ENCODE measurements around the gene CCNK. TPM values are rescaled to one million over a fixed set of nuclear protein-coding genes. Genes with fewer than 3 reads are reported as not detected.

CCNK gene
- total and polyA plus RNA-seq, 7 experiments from 2014 or later: 16.5 to 139 (median 72.4) TPM

- H3K4me3 Mint-ChIP-seq: peak overlapping the region in 2 of 10 donors; percentile 1 to 32
These were observed 43.5 kb upstream of the CCNK start for GRCh38 chr14:99437706-99438105.

GRCh38 chr14:99440278-99440677 is 40.9 kb upstream of the CCNK start:
- H3K36me3 Mint-ChIP-seq: peaks cover 15 to 81% (median 38%) of the 10 kb centered on the region in 5 donors

More at GRCh38 chr14:99437706-99438105, 43.5 kb upstream of the CCNK start:
- H3K27me3 ChIP-seq (ENCODE audit: control insufficient read depth in 2 of 2, insufficient read depth in 2 of 2, low read length in 2 of 2): no peaks in the 10 kb centered on the region
- no peaks in the 10 kb centered on the region for H3K9me3 ChIP-seq (ENCODE audit: control insufficient read depth in 2 of 3, low read length in 3 of 3)
- POLR2A ChIA-PET: interaction anchor here (1.5 kb wide), 1 partner anchor 43 kb away, joined by 4 read pairs; the partner anchor contains the start of genes CCNK and SETD3
- H3K27ac ChIP-seq (ENCODE audit: low read depth, low read length): no peak overlapping the region
- no peaks in the 10 kb centered on the region for H3K27me3 Mint-ChIP-seq
- no peak for ATAC-seq
- peak overlapping the region in 6 of 9 donors; percentile 40 to 88 (median 66) for H3K27ac Mint-ChIP-seq
- CTCF ChIA-PET: no interaction called here
- no peak for DNase-seq
- H3K4me1 Mint-ChIP-seq: peaks cover 40 to 70% (median 54%) of the 10 kb centered on the region in 7 donors
- intact Hi-C loops (cut with micrococcal nuclease): no loop called here
- H3K4me1 ChIP-seq (ENCODE audit: control insufficient read depth in 2 of 2, insufficient read depth in 2 of 2, low read length in 2 of 2): peaks cover 14 to 24% of the 10 kb centered on the region in 2 donors
- H3K9me3 Mint-ChIP-seq: peaks cover 0 to 2% (median 0%) of the 10 kb centered on the region in 11 donors
- peaks cover 14 to 72% (median 42%) of the 10 kb centered on the region in 5 donors for H3K36me3 Mint-ChIP-seq
- peaks cover 0 to 15% (median 0%) of the 10 kb centered on the region in 3 experiments for H3K36me3 ChIP-seq (ENCODE audit: control insufficient read depth in 2 of 3, insufficient read depth in 3 of 3, low read length in 3 of 3)
- H3K4me3 ChIP-seq (ENCODE audit: low read length): no peak overlapping the region

GRCh38 chr14:99441157-99441870 is 39.9 kb upstream of the CCNK start:
- Histone ChIP-seq H3K4me1 (ENCODE audit: control insufficient read depth in 2 of 2, insufficient read depth in 2 of 2, low read length in 2 of 2) (peaks cover 12 to 14% of the 10 kb centered on the region in 2 donors), H3K27ac (ENCODE audit: low read depth, low read length) (no peak overlapping the region), H3K9me3 (ENCODE audit: control insufficient read depth in 2 of 3, low read length in 3 of 3) (no peaks in the 10 kb centered on the region), H3K36me3 (ENCODE audit: control insufficient read depth in 2 of 3, insufficient read depth in 3 of 3, low read length in 3 of 3) (peaks cover 0 to 16% (median 0%) of the 10 kb centered on the region in 3 experiments), H3K27me3 (ENCODE audit: control insufficient read depth in 2 of 2, insufficient read depth in 2 of 2, low read length in 2 of 2) (no peaks in the 10 kb centered on the region), H3K4me3 (ENCODE audit: low read length) (no peak overlapping the region)
- CTCF ChIA-PET: no interaction called here
- DNase-seq (no peak), ATAC-seq (peak; percentile 14)
- peak overlapping the region in 2 of 9 donors; percentile 52 for H3K27ac Mint-ChIP-seq
- POLR2A ChIA-PET: no interaction called here
- peaks cover 30 to 72% (median 49%) of the 10 kb centered on the region in 7 donors for H3K4me1 Mint-ChIP-seq
- no peaks in the 10 kb centered on the region for H3K27me3 Mint-ChIP-seq
- intact Hi-C loops (cut with micrococcal nuclease): no loop called here
- peaks cover 11 to 76% (median 35%) of the 10 kb centered on the region in 5 donors for H3K36me3 Mint-ChIP-seq
- H3K9me3 Mint-ChIP-seq: no peaks in the 10 kb centered on the region
- H3K4me3 Mint-ChIP-seq: peak overlapping the region in 1 of 10 donors; percentile 54

More at GRCh38 chr14:99440278-99440677, 40.9 kb upstream of the CCNK start:
- H3K27me3 ChIP-seq (ENCODE audit: control insufficient read depth in 2 of 2, insufficient read depth in 2 of 2, low read length in 2 of 2): no peaks in the 10 kb centered on the region
- peaks cover 0 to 12% (median 0%) of the 10 kb centered on the region in 3 experiments for H3K36me3 ChIP-seq (ENCODE audit: control insufficient read depth in 2 of 3, insufficient read depth in 3 of 3, low read length in 3 of 3)
- Mint-ChIP-seq H3K27me3 (no peaks in the 10 kb centered on the region), H3K9me3 (no peaks in the 10 kb centered on the region), H3K4me1 (peaks cover 37 to 81% (median 56%) of the 10 kb centered on the region in 7 donors), H3K4me3 (no peak overlapping the region), H3K27ac (peak overlapping the region in 2 of 9 donors; percentile 27 to 37)
- ATAC-seq (no peak), DNase-seq (no peak)
- no peaks in the 10 kb centered on the region for H3K9me3 ChIP-seq (ENCODE audit: control insufficient read depth in 2 of 3, low read length in 3 of 3)
- POLR2A ChIA-PET: no interaction called here
- no peak overlapping the region for H3K4me3 ChIP-seq (ENCODE audit: low read length)
- CTCF ChIA-PET: no interaction called here
- peaks cover 14 to 24% of the 10 kb centered on the region in 2 donors for H3K4me1 ChIP-seq (ENCODE audit: control insufficient read depth in 2 of 2, insufficient read depth in 2 of 2, low read length in 2 of 2)
- intact Hi-C loops (cut with micrococcal nuclease): no loop called here
- H3K27ac ChIP-seq (ENCODE audit: low read depth, low read length): no peak overlapping the region

- peak overlapping the region in 1 of 9 donors; percentile 52 for H3K27ac Mint-ChIP-seq
These were observed 39.3 kb upstream of the CCNK start for GRCh38 chr14:99441918-99442317.

GRCh38 chr14:99445931-99446330 is 35.3 kb upstream of the CCNK start:
- POLR2A ChIA-PET: no interaction called here
- Mint-ChIP-seq H3K4me3 (no peak overlapping the region), H3K36me3 (peaks cover 17 to 76% (median 39%) of the 10 kb centered on the region in 5 donors), H3K9me3 (no peaks in the 10 kb centered on the region), H3K27me3 (no peaks in the 10 kb centered on the region), H3K4me1 (peaks cover 9 to 57% (median 18%) of the 10 kb centered on the region in 7 donors), H3K27ac (peak overlapping the region in 1 of 9 donors; percentile 25)
- peaks cover 7 to 46% (median 9%) of the 10 kb centered on the region in 3 experiments for H3K36me3 ChIP-seq (ENCODE audit: control insufficient read depth in 2 of 3, insufficient read depth in 3 of 3, low read length in 3 of 3)
- intact Hi-C loops (cut with micrococcal nuclease): no loop called here
- no peak for ATAC-seq
- no peaks in the 10 kb centered on the region for H3K27me3 ChIP-seq (ENCODE audit: control insufficient read depth in 2 of 2, insufficient read depth in 2 of 2, low read length in 2 of 2)
- H3K27ac ChIP-seq (ENCODE audit: low read depth, low read length): no peak overlapping the region
- H3K4me1 ChIP-seq (ENCODE audit: control insufficient read depth in 2 of 2, insufficient read depth in 2 of 2, low read length in 2 of 2): no peaks in the 10 kb centered on the region
- CTCF ChIA-PET: no interaction called here
- H3K9me3 ChIP-seq (ENCODE audit: control insufficient read depth in 2 of 3, low read length in 3 of 3): no peaks in the 10 kb centered on the region
- DNase-seq: no peak
- no peak overlapping the region for H3K4me3 ChIP-seq (ENCODE audit: low read length)

More at GRCh38 chr14:99441918-99442317, 39.3 kb upstream of the CCNK start:
- no peak overlapping the region for H3K27ac ChIP-seq (ENCODE audit: low read depth, low read length)
- POLR2A ChIA-PET: no interaction called here
- H3K36me3 ChIP-seq (ENCODE audit: control insufficient read depth in 2 of 3, insufficient read depth in 3 of 3, low read length in 3 of 3): peaks cover 0 to 20% (median 0%) of the 10 kb centered on the region in 3 experiments
- intact Hi-C loops (cut with micrococcal nuclease): no loop called here
- peaks cover 6 to 10% of the 10 kb centered on the region in 2 donors for H3K4me1 ChIP-seq (ENCODE audit: control insufficient read depth in 2 of 2, insufficient read depth in 2 of 2, low read length in 2 of 2)
- H3K9me3 ChIP-seq (ENCODE audit: control insufficient read depth in 2 of 3, low read length in 3 of 3): no peaks in the 10 kb centered on the region
- Mint-ChIP-seq H3K27me3 (no peaks in the 10 kb centered on the region), H3K4me3 (no peak overlapping the region), H3K9me3 (no peaks in the 10 kb centered on the region), H3K4me1 (peaks cover 24 to 69% (median 43%) of the 10 kb centered on the region in 7 donors), H3K36me3 (peaks cover 11 to 76% (median 38%) of the 10 kb centered on the region in 5 donors)
- ATAC-seq (no peak), DNase-seq (no peak)
- CTCF ChIA-PET: no interaction called here
- H3K4me3 ChIP-seq (ENCODE audit: low read length): no peak overlapping the region
- H3K27me3 ChIP-seq (ENCODE audit: control insufficient read depth in 2 of 2, insufficient read depth in 2 of 2, low read length in 2 of 2): no peaks in the 10 kb centered on the region

- ChIA-PET POLR2A (no interaction called here), CTCF (no interaction called here)
- H3K27me3 Mint-ChIP-seq: no peaks in the 10 kb centered on the region
- ATAC-seq (no peak), DNase-seq (no peak)
- no peak overlapping the region for H3K27ac ChIP-seq (ENCODE audit: low read depth, low read length)
- H3K27ac Mint-ChIP-seq: peak overlapping the region in 1 of 9 donors; percentile 39
- no peaks in the 10 kb centered on the region for H3K9me3 ChIP-seq (ENCODE audit: control insufficient read depth in 2 of 3, low read length in 3 of 3)
- no peaks in the 10 kb centered on the region for H3K9me3 Mint-ChIP-seq
- H3K4me3 ChIP-seq (ENCODE audit: low read length): no peak overlapping the region
- peaks cover 7 to 63% (median 9%) of the 10 kb centered on the region in 3 experiments for H3K36me3 ChIP-seq (ENCODE audit: control insufficient read depth in 2 of 3, insufficient read depth in 3 of 3, low read length in 3 of 3)
- H3K4me3 Mint-ChIP-seq: no peak overlapping the region
- peaks cover 1 to 46% (median 4%) of the 10 kb centered on the region in 7 donors for H3K4me1 Mint-ChIP-seq
- H3K4me1 ChIP-seq (ENCODE audit: control insufficient read depth in 2 of 2, insufficient read depth in 2 of 2, low read length in 2 of 2): no peaks in the 10 kb centered on the region
- H3K27me3 ChIP-seq (ENCODE audit: control insufficient read depth in 2 of 2, insufficient read depth in 2 of 2, low read length in 2 of 2): no peaks in the 10 kb centered on the region
- H3K36me3 Mint-ChIP-seq: peaks cover 10 to 73% (median 32%) of the 10 kb centered on the region in 5 donors
- intact Hi-C loops (cut with micrococcal nuclease): no loop called here
These were observed 33.5 kb upstream of the CCNK start for GRCh38 chr14:99447739-99448138.
